GM12878 (cell line): ENCODE results near the gene OPN1MW2. TPM values are rescaled to one million over a fixed set of nuclear protein-coding genes. Genes with fewer than 3 reads are reported as not detected.
"Not testable (repeated sequence)": the region's sequence is repeated elsewhere in the genome, so short reads cannot be mapped to it uniquely, and the experiment has no call there.

Experiments used
- ATAC-seq: fragments of 200-7000 bp; cut with Tn5 transposase; 3 replicates; pipeline ENCODE4 v1.9.1; 2020; ENCODE audit warnings: mild to moderate bottlenecking, moderate library complexity
- BruUV-seq: library from RNA; stranded (reverse); fragments of 400-500 nt; replicated peaks from 2 replicates; lab custom pipeline; 2021; lab: Mats Ljungman, UMichigan
- CTCF ChIA-PET: fragments of 300-600 bp; sonication (Branson Sonifier 250); formaldehyde crosslinking; extraction: SDS; loops from one replicate; lab custom pipeline; 2021; ENCODE audit warnings: inconsistent platforms; lab: Yijun Ruan, JAX
- POLR2A ChIA-PET: fragments of 350-600 bp; formaldehyde crosslinking; extraction: SDS; loops from one replicate; lab custom pipeline; 2021; ENCODE audit warnings: inconsistent platforms; lab: Charles Lee
- RAD21 ChIA-PET: fragments of 300-600 bp; sonication (Branson Sonifier 250); formaldehyde crosslinking; loops from one replicate; lab custom pipeline; 2023; ENCODE audit warnings: antibody characterized with exemption; ENCODE audit not compliant: unreplicated experiment; lab: Charles Lee
- SMC1A ChIA-PET: fragments of 300-600 bp; sonication (Branson Sonifier 250); formaldehyde crosslinking; loops from one replicate; lab custom pipeline; 2023; ENCODE audit not compliant: unreplicated experiment, uncharacterized antibody; lab: Charles Lee
- DNase-seq: peaks from one replicate; pipeline ENCODE4 v3.0.0-alpha.2; 2011; ENCODE audit warnings: low read depth, low spot score
- FAIRE-seq: peaks from 3 replicates; lab custom pipeline; 2011; peaks lifted over from hg19 to GRCh38; lab: Jason Lieb, UNC
- H2AFZ ChIP-seq: 2 replicates; pipeline ENCODE4 v1.6.0; 2011; ENCODE audit warnings: low read depth, low read length, control low read depth; ENCODE audit not compliant: control insufficient read depth
- H3K27ac ChIP-seq: 2 replicates; pipeline ENCODE4 v1.5.1; 2011; ENCODE audit warnings: control low read depth; ENCODE audit not compliant: control insufficient read depth, insufficient read depth
- H3K27me3 ChIP-seq, 2 experiments: replicated peaks in 1 of 2; 2 replicates each; pipeline versions ENCODE4 v1.6.0 to v1.6.1; 2011; ENCODE audit warnings: low read length in 1 of 2; ENCODE audit not compliant: control insufficient read depth in 2 of 2, insufficient read depth in 2 of 2
- H3K36me3 ChIP-seq, 2 experiments: 2 replicates each; pipeline ENCODE4 v1.5.1; 2011; ENCODE audit warnings: low read length in 1 of 2; ENCODE audit not compliant: control insufficient read depth in 2 of 2, insufficient read depth in 2 of 2
- H3K4me1 ChIP-seq: 2 replicates; pipeline ENCODE4 v1.6.1; 2011; ENCODE audit warnings: mild to moderate bottlenecking, low read length, moderate library complexity, mixed read lengths; ENCODE audit not compliant: control insufficient read depth, insufficient read depth
- H3K4me2 ChIP-seq: 2 replicates; pipeline ENCODE4 v1.6.0; 2011; ENCODE audit warnings: control low read depth; ENCODE audit not compliant: control insufficient read depth, insufficient read depth
- H3K4me3 ChIP-seq: fragments of 200-600 bp; sonication (generic); 2 replicates; pipeline ENCODE4 v1.5.1; 2016
- H3K79me2 ChIP-seq: 2 replicates; pipeline ENCODE4 v1.6.0; 2011; ENCODE audit warnings: low read length; ENCODE audit not compliant: control insufficient read depth, insufficient read depth
- H3K9ac ChIP-seq: 2 replicates; pipeline ENCODE4 v1.8.0; 2011; ENCODE audit warnings: low read length, control low read depth, mixed read lengths; ENCODE audit not compliant: control insufficient read depth, insufficient read depth
- H3K9me3 ChIP-seq: replicated peaks from 3 replicates; pipeline ENCODE4 v1.5.1; 2011; ENCODE audit warnings: mild to moderate bottlenecking, low read length; ENCODE audit not compliant: control insufficient read depth, insufficient read depth
- H4K20me1 ChIP-seq: 2 replicates; pipeline ENCODE4 v1.6.0; 2011; ENCODE audit not compliant: control insufficient read depth, insufficient read depth
- WGBS: methylation state at CpG from one replicate; pipeline ENCODE4 v1.1.6; 2016; ENCODE audit warnings: low lambda C conversion rate; ENCODE audit not compliant: insufficient replicate concordance, insufficient coverage; ENCODE audit errors: missing lambda C conversion rate; 5-methylcytosine and 5-hydroxymethylcytosine counted together
- in situ Hi-C: fragments of 300-500 bp; cut with MboI; formaldehyde crosslinking; loops from 9 replicates; pipeline ENCODE4 v1.14.3; 2018; ENCODE audit warnings: mixed read lengths
- intact Hi-C: fragments of 100-400 bp; cut with micrococcal nuclease; formaldehyde crosslinking; loops from one replicate; pipeline ENCODE4 v1.14.2; 2022; ENCODE audit not compliant: unreplicated experiment
- polyA plus RNA-seq, 11 experiments: library from polyadenylated mRNA; depleted of rRNA in 4 of 11; unstranded in 6 of 11; stranded (reverse) in 5 of 11; fragments of >200 nt; fragmentation: Nextera tagmentation in 4 of 11; fragmentation: Illumina TruSeq in 1 of 11; extraction: Ambion mirVana in 4 of 11; extraction: Trizol in 1 of 11; gene quantifications; 1 replicate in 1 of 11; 2 replicates in 10 of 11; pipeline versions ENCODE4 v1.2.1 to v1.2.3, GENCODE V29; 2011 to 2016; ENCODE audit warnings: inconsistent platforms in 2 of 11, missing spikeins in 2 of 11, low read depth in 1 of 11
- total RNA-seq, 4 experiments: library from RNA; depleted of rRNA in 3 of 4; stranded (reverse); fragments of >200 nt in 3 of 4; fragmentation: Illumina TruSeq in 1 of 4; extraction: Trizol in 1 of 4; gene quantifications; 2 replicates each; pipeline versions ENCODE4 v1.2.1 to v1.2.3, GENCODE V29; 2013 to 2021

Gene OPN1MW2
- total and polyA plus RNA-seq, 10 of the 15 experiments (the other 5 are each of a cell fraction or from before 2014, with no cell fraction given): not detected

GRCh38 chrX:154257282-154257681 lies 37.7 kb downstream of the OPN1MW2 start, which contains the start of gene OPN1MW3:
OPN1MW3 (plus strand) TSS chrX:154257582; CDS start chrX:154257620, 38 bp downstream.
- H3K9ac ChIP-seq, POLR2A ChIA-PET, BruUV-seq, CTCF ChIA-PET, H3K9me3 ChIP-seq, RAD21 ChIA-PET, H3K4me1 ChIP-seq, intact Hi-C loops, H4K20me1 ChIP-seq, in situ Hi-C loops, H2AFZ ChIP-seq, H3K4me3 ChIP-seq, H3K27ac ChIP-seq, DNase-seq, H3K36me3 ChIP-seq, H3K79me2 ChIP-seq, SMC1A ChIA-PET, FAIRE-seq, ATAC-seq, H3K4me2 ChIP-seq, H3K27me3 ChIP-seq: not testable (repeated sequence)
- no CpG with 5 or more reads among the region's 17 CpGs for WGBS

DNA sequence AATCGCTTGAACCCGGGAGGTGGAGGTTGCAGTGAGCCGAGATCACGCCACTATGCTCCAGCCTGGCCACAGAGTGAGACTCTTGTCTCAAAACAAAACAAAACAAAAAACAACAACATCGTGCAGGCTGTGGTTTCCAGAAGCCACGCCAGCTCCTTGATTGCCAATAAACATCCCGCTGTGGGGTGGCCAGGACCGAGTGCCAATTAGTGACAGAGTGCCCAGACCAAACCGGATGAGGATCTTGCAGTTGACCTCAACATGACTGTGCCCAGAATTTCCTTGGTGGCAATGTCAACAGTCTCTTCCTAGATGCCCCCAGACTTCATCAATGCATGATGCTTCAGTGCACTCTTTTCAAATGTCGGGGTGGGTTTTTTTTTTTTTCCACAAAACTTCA lies 39.2 kb downstream of the OPN1MW2 start:
- intact Hi-C loops, in situ Hi-C loops, POLR2A ChIA-PET, CTCF ChIA-PET, H3K36me3 ChIP-seq, H3K4me3 ChIP-seq, H3K4me1 ChIP-seq, H4K20me1 ChIP-seq, H3K27me3 ChIP-seq, DNase-seq, RAD21 ChIA-PET, H3K79me2 ChIP-seq, BruUV-seq, H3K9ac ChIP-seq, H3K27ac ChIP-seq, H2AFZ ChIP-seq, ATAC-seq, H3K9me3 ChIP-seq, FAIRE-seq, SMC1A ChIA-PET, H3K4me2 ChIP-seq: not testable (repeated sequence)
- no CpG with 5 or more reads among the region's 10 CpGs for WGBS

DNA sequence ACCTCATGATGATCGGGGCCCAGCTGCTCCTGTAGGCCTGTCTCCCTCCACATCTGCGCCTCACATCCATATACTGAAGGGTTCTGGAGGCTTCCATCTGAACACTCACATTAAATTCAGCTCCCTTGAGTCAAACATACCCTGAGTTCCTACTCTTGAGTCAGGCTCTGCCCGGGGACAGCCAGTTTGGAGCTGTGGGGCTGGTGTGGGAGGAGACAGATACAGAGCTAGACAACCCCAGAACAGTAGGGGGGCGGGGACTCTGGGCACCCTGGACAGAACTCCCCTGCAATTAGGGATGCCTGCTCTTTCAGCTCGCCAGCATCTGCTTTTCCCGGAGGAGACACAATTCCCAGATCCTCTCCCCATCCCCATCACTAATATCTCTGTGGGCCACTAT lies 43.5 kb downstream of the OPN1MW2 start:
- H4K20me1 ChIP-seq, in situ Hi-C loops, FAIRE-seq, H3K79me2 ChIP-seq, POLR2A ChIA-PET, H3K4me2 ChIP-seq, H3K4me3 ChIP-seq, ATAC-seq, H3K27ac ChIP-seq, intact Hi-C loops, H2AFZ ChIP-seq, H3K4me1 ChIP-seq, CTCF ChIA-PET, H3K36me3 ChIP-seq, DNase-seq, RAD21 ChIA-PET, H3K27me3 ChIP-seq, H3K9me3 ChIP-seq, SMC1A ChIA-PET, H3K9ac ChIP-seq, BruUV-seq: not testable (repeated sequence)
- no CpG with 5 or more reads among the region's 6 CpGs for WGBS

- ATAC-seq, intact Hi-C loops, H3K27me3 ChIP-seq, H3K36me3 ChIP-seq, H3K9me3 ChIP-seq, H3K27ac ChIP-seq, H2AFZ ChIP-seq, H3K4me2 ChIP-seq, BruUV-seq, H4K20me1 ChIP-seq, H3K79me2 ChIP-seq, RAD21 ChIA-PET, H3K4me1 ChIP-seq, H3K4me3 ChIP-seq, FAIRE-seq, SMC1A ChIA-PET, H3K9ac ChIP-seq, CTCF ChIA-PET, in situ Hi-C loops, DNase-seq, POLR2A ChIA-PET: not testable (repeated sequence)
- no CpG with 5 or more reads among the region's 3 CpGs for WGBS
Measured at GRCh38 chrX:154269245-154269644, 49.7 kb downstream of the OPN1MW2 start.
